Measurements from ENCODE around the gene SPATS2. TPM values are rescaled to one million over a fixed set of nuclear protein-coding genes. Genes with fewer than 3 reads are reported as not detected.
A peak's percentile ranks its signal among the peaks of the same experiment; 100 is the strongest.

The SPATS2 gene
- total and polyA plus RNA-seq, 2 of the 4 experiments (the other 2 are of a cell fraction), result 50.6 to 63.3 TPM

DNA sequence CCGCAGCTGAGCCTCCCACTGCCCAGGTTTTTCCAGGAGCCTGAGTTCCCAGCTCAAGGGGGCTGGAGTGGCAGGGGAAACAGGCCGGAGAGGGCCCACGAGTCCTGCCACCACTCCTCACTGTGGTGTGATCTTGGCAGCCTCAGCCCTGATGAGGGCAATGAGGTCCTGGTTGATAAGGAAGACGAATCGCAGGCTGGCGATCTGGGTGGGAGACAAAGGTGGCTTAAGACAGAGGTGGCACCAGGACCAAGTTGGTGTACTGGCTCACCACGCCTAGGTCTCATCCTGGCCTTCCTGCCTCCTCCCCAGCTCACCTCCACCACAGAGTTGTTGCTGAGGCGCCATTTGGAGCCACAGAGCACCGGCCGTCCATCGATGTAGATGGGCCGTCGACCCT, 191.3 kb downstream of the SPATS2 start:
- H3K4ac ChIP-seq (ENCODE audit: low read depth, low read length), result no peak overlapping the region
- TF ChIP-seq CEBPB (IDR thresholded peaks at IDR 0.05; ENCODE audit: low read depth, low read length) (no peak), RAD21 (IDR thresholded peaks at IDR 0.05; ENCODE audit: low read length) (no peak), POLR2A (IDR thresholded peaks at IDR 0.05; ENCODE audit: low read depth, low read length) (no peak), RFX5 (IDR thresholded peaks at IDR 0.05; ENCODE audit: low read depth, low read length) (no peak), MAZ (IDR thresholded peaks at IDR 0.05; ENCODE audit: borderline replicate concordance, low read depth, low read length) (no peak), CHD1 (IDR thresholded peaks at IDR 0.05; ENCODE audit: low read depth, low read length) (no peak), FOS (IDR thresholded peaks at IDR 0.05; ENCODE audit: low read depth, low read length) (no peak), MAFK (IDR thresholded peaks at IDR 0.05; ENCODE audit: low read depth, low read length) (no peak), BHLHE40 (IDR thresholded peaks at IDR 0.05; ENCODE audit: low read depth, low read length) (no peak), SMC3 (IDR thresholded peaks at IDR 0.05; ENCODE audit: low read depth, low read length) (no peak), NFE2L2 (IDR thresholded peaks at IDR 0.05; ENCODE audit: low read depth, low read length) (no peak), RCOR1 (IDR thresholded peaks at IDR 0.05; ENCODE audit: insufficient replicate concordance, low read length) (no peak)
- TF ChIP-seq, protein P1, sequence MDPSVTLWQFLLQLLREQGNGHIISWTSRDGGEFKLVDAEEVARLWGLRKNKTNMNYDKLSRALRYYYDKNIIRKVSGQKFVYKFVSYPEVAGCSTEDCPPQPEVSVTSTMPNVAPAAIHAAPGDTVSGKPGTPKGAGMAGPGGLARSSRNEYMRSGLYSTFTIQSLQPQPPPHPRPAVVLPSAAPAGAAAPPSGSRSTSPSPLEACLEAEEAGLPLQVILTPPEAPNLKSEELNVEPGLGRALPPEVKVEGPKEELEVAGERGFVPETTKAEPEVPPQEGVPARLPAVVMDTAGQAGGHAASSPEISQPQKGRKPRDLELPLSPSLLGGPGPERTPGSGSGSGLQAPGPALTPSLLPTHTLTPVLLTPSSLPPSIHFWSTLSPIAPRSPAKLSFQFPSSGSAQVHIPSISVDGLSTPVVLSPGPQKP (IDR thresholded peaks at IDR 0.05; ENCODE audit: borderline replicate concordance, low read depth, low read length), result no peak
- TF ChIP-seq, protein P2, sequence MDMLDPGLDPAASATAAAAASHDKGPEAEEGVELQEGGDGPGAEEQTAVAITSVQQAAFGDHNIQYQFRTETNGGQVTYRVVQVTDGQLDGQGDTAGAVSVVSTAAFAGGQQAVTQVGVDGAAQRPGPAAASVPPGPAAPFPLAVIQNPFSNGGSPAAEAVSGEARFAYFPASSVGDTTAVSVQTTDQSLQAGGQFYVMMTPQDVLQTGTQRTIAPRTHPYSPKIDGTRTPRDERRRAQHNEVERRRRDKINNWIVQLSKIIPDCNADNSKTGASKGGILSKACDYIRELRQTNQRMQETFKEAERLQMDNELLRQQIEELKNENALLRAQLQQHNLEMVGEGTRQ (IDR thresholded peaks at IDR 0.05; ENCODE audit: low read depth, low read length), result no peak
- TF ChIP-seq, protein P3, sequence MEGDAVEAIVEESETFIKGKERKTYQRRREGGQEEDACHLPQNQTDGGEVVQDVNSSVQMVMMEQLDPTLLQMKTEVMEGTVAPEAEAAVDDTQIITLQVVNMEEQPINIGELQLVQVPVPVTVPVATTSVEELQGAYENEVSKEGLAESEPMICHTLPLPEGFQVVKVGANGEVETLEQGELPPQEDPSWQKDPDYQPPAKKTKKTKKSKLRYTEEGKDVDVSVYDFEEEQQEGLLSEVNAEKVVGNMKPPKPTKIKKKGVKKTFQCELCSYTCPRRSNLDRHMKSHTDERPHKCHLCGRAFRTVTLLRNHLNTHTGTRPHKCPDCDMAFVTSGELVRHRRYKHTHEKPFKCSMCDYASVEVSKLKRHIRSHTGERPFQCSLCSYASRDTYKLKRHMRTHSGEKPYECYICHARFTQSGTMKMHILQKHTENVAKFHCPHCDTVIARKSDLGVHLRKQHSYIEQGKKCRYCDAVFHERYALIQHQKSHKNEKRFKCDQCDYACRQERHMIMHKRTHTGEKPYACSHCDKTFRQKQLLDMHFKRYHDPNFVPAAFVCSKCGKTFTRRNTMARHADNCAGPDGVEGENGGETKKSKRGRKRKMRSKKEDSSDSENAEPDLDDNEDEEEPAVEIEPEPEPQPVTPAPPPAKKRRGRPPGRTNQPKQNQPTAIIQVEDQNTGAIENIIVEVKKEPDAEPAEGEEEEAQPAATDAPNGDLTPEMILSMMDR (conservative IDR thresholded peaks at IDR 0.05; ENCODE audit: low read depth, low read length), result no peak
- H3K18ac ChIP-seq (ENCODE audit: low read depth, low read length), result no peak overlapping the region
- no peak overlapping the region for H4K91ac ChIP-seq (ENCODE audit: insufficient read depth, low read depth, low read length)
- no peak overlapping the region for H3K27ac ChIP-seq (ENCODE audit: insufficient read depth, low read length)
- H3K9me1 ChIP-seq (ENCODE audit: insufficient read depth, low read length), result no peaks in the 10 kb centered on the region
- no TSS peak for BruUV-seq (replicated peaks)
- no peaks in the 10 kb centered on the region for H3K4me1 ChIP-seq (ENCODE audit: control insufficient read depth, insufficient read depth, low read length)
- H4K8ac ChIP-seq (ENCODE audit: low read depth in 2 of 2, low read length in 2 of 2), result no peak overlapping the region
- ChIA-PET CTCF (no interaction called here), POLR2A (ENCODE audit: unreplicated experiment) (interaction anchor here (0.6 kb wide), 1 partner anchor 9 kb away, joined by 9 read pairs; no protein-coding TSS in a partner anchor)
- no peak overlapping the region for H3K23ac ChIP-seq (ENCODE audit: low read depth, low read length)
- DNase-seq, result no peak
- dilution Hi-C loops (cut with HindIII; ENCODE audit: low sequenced_read_pairs, unreplicated experiment) (no loop called here), intact Hi-C loops (cut with micrococcal nuclease) (no loop called here), in situ Hi-C loops (cut with MboI; ENCODE audit: low sequenced_read_pairs) (no loop called here)
- no peak overlapping the region for H3K9ac ChIP-seq (ENCODE audit: low read depth, low read length)
- H3K14ac ChIP-seq (replicated peaks; ENCODE audit: low read depth, low read length), result no peak overlapping the region
- WGBS, 2 experiments (ENCODE audit: extremely low coverage in 2 of 2, insufficient read length in 1 of 2), result 97% methylated on average over 5 of the region's 13 CpGs; no CpG with 5 or more reads in 1 of the 2 experiments
- H2BK120ac ChIP-seq (ENCODE audit: low read depth, low read length), result no peak overlapping the region
- H3K56ac ChIP-seq (ENCODE audit: extremely low read depth, insufficient read depth, low read length), result no peak overlapping the region
- no peaks in the 10 kb centered on the region for H4K20me1 ChIP-seq (ENCODE audit: insufficient read depth, low read length)
- no peak overlapping the region for H2BK5ac ChIP-seq (ENCODE audit: low read depth, low read length, poor library complexity, severe bottlenecking)
- H4K5ac ChIP-seq (ENCODE audit: low read depth, low read length), result no peak overlapping the region
- H3K4me3 ChIP-seq (ENCODE audit: insufficient read depth, low read depth, low read length), result no peak overlapping the region
- no peak overlapping the region for H3K4me2 ChIP-seq (ENCODE audit: low read depth, low read length)
- ATAC-seq (ENCODE audit: low read depth), result no peak
- H2AK5ac ChIP-seq (ENCODE audit: low read depth, low read length), result no peak overlapping the region
- H2AK9ac ChIP-seq (replicated peaks; ENCODE audit: low read depth, low read length, poor library complexity), result peak overlapping the region; percentile 28
- H2BK15ac ChIP-seq (ENCODE audit: low read depth, low read length), result no peak overlapping the region
- no peaks in the 10 kb centered on the region for H3K9me3 ChIP-seq (ENCODE audit: control insufficient read depth, insufficient read depth, low read length)
- peaks cover 2% of the 10 kb centered on the region; the same call in 1 of the 2 replicates for H3K27me3 ChIP-seq (ENCODE audit: control insufficient read depth, insufficient read depth, low read length)
- peaks cover 52% of the 10 kb centered on the region for H3K36me3 ChIP-seq (ENCODE audit: control insufficient read depth, insufficient read depth, low read length)
- H3K79me1 ChIP-seq (ENCODE audit: low read depth in 1 of 2, low read length in 2 of 2), result no peaks in the 10 kb centered on the region
- no peak overlapping the region for H2AFZ ChIP-seq (replicated peaks; ENCODE audit: low read length, poor library complexity)
- no peak overlapping the region for H2BK20ac ChIP-seq (ENCODE audit: low read depth, low read length)

All from IMR-90 (cell line).